ENCODE data around the gene ENO4.

Gene ENO4

DNA sequence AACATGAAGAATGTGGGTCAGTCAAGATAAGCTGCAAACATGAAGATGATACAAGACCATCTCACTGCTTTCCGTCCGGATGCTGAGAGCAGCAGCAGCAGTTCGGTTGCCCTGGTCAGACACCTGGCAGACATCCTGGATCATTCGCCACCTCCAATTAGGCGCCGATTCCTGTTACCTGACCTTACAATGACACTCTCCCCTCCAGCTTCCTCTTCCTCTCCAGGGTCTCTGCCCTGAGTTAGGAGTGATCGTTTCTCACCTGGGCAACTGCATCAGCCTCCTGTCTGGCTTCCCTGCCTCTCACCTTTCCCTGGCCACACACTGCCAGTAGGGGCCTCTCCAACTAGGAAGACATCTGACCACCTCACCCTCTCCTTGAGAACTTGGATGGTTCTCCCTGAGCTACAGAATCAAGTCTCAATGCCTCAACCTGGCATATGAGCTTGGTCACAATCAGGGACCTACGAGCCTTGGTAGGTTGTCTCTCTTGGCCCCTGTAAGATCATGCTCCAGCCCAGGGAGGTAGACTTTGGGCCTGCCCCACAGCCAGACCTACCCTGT is 31.4 kb upstream of the ENO4 start:
- Histone ChIP-seq H3K9me3 (ENCODE audit: control insufficient read depth, insufficient read depth, low read length) (no peaks in the 10 kb centered on the region), H3K36me3 (ENCODE audit: insufficient read depth, low read length) (no peaks in the 10 kb centered on the region), H3K4me1 (ENCODE audit: insufficient read depth, low read length) (no peaks in the 10 kb centered on the region), H3K9ac (ENCODE audit: low read depth, low read length) (no peak overlapping the region)

DNA sequence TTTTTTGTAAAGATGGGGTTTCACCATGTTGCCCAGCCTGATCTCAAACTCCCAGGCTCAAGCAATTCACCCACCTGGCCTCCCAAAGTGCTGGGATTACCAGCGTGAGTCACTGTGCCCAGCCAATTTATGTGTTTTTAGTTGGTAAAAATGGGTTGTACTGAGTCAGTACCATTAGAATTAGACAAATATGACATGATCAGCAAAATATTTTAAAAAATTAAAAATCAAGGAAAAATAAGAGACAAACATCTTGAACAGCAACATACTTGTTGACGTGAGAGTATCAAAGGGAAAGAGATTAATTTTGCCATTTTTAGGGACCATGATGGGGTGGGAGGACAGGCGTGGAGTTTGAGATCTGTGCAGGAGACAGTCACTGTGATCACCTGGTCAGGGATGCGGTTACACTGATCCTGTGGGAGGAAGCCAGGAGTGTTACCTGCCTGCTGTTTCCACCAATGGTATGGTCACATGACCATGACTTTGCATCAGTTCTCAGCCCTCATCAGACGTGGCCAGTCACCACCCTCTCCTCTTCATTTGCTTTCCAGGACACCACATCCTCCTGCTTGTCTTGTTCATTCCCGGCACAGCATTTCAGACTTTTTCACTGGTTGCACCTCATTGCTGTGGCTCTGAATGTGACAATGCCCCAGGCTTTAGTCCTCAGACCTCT is 29.2 kb upstream of the ENO4 start:
- no peaks in the 10 kb centered on the region for H3K4me1 ChIP-seq (ENCODE audit: insufficient read depth, low read length)
- no peaks in the 10 kb centered on the region for H3K9me3 ChIP-seq (ENCODE audit: control insufficient read depth, insufficient read depth, low read length)
- no peak overlapping the region for H3K9ac ChIP-seq (ENCODE audit: low read depth, low read length)
- no peaks in the 10 kb centered on the region for H3K36me3 ChIP-seq (ENCODE audit: insufficient read depth, low read length)

DNA sequence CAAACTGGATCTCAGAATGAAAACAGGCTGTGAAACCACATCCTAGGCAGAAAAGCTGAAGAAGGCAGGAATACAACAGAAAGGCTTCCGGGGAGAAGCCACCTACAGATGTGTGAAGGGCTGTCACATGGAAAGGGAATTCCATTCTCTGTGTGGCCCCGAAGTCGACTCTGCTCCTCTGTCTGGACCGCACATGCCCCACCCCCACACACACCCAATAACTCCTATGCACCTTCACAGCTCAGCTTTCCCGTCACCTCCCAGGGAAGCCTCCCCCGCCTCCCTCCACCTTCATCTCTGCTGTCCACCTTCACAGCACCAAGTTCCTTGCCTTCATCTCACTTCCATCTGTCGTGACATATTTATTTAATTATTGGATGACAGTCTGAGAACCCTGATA is 23.4 kb upstream of the ENO4 start:
- Histone ChIP-seq H3K4me1 (ENCODE audit: insufficient read depth, low read length) (peaks cover 6% of the 10 kb centered on the region; the same call in 1 of the 2 replicates), H3K36me3 (ENCODE audit: insufficient read depth, low read length) (no peaks in the 10 kb centered on the region), H3K9ac (ENCODE audit: low read depth, low read length) (no peak overlapping the region), H3K9me3 (ENCODE audit: control insufficient read depth, insufficient read depth, low read length) (no peaks in the 10 kb centered on the region)

DNA sequence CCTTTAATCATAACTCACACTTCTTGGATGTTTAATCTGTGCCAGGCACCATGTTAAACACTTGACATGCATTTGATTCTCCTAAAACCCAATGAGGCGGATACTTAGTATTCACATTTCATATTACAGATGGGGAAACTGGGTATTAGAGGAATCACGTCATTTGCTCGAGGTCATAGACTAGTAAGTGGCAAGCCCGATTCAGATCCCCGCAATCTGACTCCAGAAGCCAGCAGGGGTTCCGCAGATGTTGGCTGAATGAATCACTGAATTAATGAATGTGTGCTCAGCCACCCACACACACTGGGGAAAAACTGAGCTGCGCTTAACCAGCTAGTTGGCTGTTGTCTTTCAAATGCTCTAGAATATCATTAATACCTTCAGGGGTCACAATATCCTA is 22.5 kb upstream of the ENO4 start:
- Histone ChIP-seq H3K4me1 (ENCODE audit: insufficient read depth, low read length) (peaks cover 6% of the 10 kb centered on the region; the same call in 1 of the 2 replicates), H3K36me3 (ENCODE audit: insufficient read depth, low read length) (no peaks in the 10 kb centered on the region), H3K9ac (ENCODE audit: low read depth, low read length) (no peak overlapping the region), H3K9me3 (ENCODE audit: control insufficient read depth, insufficient read depth, low read length) (no peaks in the 10 kb centered on the region)

DNA sequence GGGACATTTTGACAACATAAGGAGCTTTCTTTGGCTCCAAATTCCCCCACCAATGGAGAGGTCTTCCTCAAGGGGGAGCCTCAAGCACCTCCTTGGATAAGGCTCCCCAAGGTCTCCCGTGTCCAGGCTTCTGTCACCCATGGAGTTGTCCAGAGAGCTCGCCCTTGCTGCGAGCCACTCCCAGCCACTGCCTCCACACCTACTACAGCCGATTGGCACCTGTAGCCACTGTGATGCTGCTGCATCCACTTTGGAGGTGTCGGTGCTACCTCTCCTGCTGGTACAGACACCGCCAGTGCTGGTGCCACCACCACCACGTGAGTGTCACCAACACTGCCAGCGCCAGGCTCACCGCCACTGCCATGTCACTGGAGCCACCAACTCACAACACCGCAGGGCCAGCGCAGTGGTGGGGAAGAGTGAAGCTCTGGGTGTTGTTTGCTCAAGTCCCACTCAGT is 22.1 kb upstream of the ENO4 start:
- H3K36me3 ChIP-seq (ENCODE audit: insufficient read depth, low read length), result no peaks in the 10 kb centered on the region
- H3K4me1 ChIP-seq (ENCODE audit: insufficient read depth, low read length), result peaks cover 6% of the 10 kb centered on the region; the same call in 1 of the 2 replicates
- no peak overlapping the region for H3K9ac ChIP-seq (ENCODE audit: low read depth, low read length)
- no peaks in the 10 kb centered on the region for H3K9me3 ChIP-seq (ENCODE audit: control insufficient read depth, insufficient read depth, low read length)

DNA sequence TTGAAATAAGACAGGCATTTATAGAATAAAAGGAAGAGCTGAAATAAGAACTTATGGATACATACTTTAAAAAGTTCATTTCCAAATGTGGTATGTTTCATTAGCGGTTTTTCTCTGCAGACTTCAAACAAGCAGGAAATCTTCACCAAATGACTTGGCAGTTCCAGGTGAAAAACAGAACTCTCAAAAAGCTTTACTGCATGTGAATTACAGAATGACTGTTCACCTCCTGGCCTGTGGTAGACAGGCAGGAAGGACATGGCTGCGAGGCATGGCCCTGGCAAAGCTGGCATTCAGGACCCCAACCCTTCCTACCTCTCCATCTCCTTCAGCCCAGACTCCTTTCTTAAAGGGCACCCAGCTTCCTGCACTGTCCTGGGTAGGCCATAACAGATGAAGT is 21.2 kb upstream of the ENO4 start:
- H3K36me3 ChIP-seq (ENCODE audit: insufficient read depth, low read length), result no peaks in the 10 kb centered on the region; the same call in 1 of the 2 replicates
- no peaks in the 10 kb centered on the region for H3K9me3 ChIP-seq (ENCODE audit: control insufficient read depth, insufficient read depth, low read length)
- peaks cover 6% of the 10 kb centered on the region; the same call in 1 of the 2 replicates for H3K4me1 ChIP-seq (ENCODE audit: insufficient read depth, low read length)
- no peak overlapping the region for H3K9ac ChIP-seq (ENCODE audit: low read depth, low read length)

DNA sequence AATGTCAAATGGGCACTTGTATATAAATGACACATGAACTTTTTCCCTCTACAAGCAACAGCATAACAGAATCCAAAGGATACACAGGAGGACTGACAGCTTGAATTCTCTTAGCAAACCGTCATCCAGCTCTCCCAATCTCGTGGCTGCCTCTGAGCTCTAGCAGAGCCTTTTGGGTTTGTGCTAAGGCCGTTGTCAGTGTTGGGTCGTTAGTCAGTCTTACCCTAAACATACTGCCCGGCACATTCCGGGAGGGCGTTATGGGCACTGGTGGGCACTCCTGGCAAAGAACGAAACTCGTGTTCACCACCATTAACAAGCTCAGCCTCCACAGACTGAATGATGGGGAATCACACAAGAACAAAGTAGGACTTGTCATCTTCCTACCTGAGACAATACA is 19.6 kb upstream of the ENO4 start:
- H3K36me3 ChIP-seq (ENCODE audit: insufficient read depth, low read length), result no peaks in the 10 kb centered on the region; the same call in 1 of the 2 replicates
- no peak overlapping the region for H3K9ac ChIP-seq (ENCODE audit: low read depth, low read length)
- H3K4me1 ChIP-seq (ENCODE audit: insufficient read depth, low read length), result peaks cover 18% of the 10 kb centered on the region
- no peaks in the 10 kb centered on the region for H3K9me3 ChIP-seq (ENCODE audit: control insufficient read depth, insufficient read depth, low read length)

DNA sequence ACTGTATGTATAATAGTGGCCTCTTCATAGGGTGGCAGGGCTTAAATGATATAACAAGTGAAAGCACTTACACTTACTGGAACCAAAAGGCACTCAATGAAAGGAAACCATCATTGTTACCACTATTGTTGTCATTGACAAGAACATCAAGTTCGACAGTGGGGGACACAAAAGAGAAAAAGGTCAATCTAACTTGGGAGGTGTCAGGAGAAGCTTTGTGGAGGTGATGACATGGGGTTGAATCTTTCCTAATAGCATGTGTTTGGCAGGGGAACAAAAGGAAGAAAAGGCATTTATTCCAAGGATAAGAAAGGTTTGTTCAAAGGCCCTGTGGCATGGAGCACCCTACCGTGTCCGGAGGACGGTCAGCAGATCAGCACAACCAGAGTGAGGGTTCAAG is 18.2 kb upstream of the ENO4 start:
- no peak overlapping the region for H3K9ac ChIP-seq (ENCODE audit: low read depth, low read length)

DNA sequence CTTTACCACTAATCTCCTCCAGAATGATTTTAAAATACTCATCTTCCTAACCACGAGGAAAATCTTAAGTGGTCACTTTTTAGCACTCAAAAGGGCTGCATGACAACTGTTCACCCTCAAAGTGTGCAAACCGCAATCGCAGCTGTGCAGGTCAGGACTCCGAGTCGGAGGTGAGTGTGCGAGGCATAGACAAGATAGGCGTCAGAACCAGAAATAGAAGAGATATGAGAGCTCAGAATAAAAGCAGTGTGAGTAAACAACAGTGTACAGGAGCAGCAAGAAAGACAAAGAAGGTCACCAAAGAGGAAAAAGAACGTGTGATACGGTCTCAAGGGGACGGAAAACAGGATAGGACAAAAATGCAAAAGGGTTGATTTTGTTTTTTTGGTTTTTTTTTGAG is 17.5 kb upstream of the ENO4 start:
- no peaks in the 10 kb centered on the region; the same call in 1 of the 2 replicates for H3K36me3 ChIP-seq (ENCODE audit: insufficient read depth, low read length)
- H3K9me3 ChIP-seq (ENCODE audit: control insufficient read depth, insufficient read depth, low read length), result no peaks in the 10 kb centered on the region
- no peak overlapping the region for H3K9ac ChIP-seq (ENCODE audit: low read depth, low read length)
- H3K4me1 ChIP-seq (ENCODE audit: insufficient read depth, low read length), result peaks cover 35% of the 10 kb centered on the region

More for the DNA sequence above, 18.2 kb upstream of the ENO4 start:
- no peaks in the 10 kb centered on the region for H3K9me3 ChIP-seq (ENCODE audit: control insufficient read depth, insufficient read depth, low read length)
- H3K4me1 ChIP-seq (ENCODE audit: insufficient read depth, low read length), result peaks cover 32% of the 10 kb centered on the region
- H3K36me3 ChIP-seq (ENCODE audit: insufficient read depth, low read length), result no peaks in the 10 kb centered on the region; the same call in 1 of the 2 replicates

DNA sequence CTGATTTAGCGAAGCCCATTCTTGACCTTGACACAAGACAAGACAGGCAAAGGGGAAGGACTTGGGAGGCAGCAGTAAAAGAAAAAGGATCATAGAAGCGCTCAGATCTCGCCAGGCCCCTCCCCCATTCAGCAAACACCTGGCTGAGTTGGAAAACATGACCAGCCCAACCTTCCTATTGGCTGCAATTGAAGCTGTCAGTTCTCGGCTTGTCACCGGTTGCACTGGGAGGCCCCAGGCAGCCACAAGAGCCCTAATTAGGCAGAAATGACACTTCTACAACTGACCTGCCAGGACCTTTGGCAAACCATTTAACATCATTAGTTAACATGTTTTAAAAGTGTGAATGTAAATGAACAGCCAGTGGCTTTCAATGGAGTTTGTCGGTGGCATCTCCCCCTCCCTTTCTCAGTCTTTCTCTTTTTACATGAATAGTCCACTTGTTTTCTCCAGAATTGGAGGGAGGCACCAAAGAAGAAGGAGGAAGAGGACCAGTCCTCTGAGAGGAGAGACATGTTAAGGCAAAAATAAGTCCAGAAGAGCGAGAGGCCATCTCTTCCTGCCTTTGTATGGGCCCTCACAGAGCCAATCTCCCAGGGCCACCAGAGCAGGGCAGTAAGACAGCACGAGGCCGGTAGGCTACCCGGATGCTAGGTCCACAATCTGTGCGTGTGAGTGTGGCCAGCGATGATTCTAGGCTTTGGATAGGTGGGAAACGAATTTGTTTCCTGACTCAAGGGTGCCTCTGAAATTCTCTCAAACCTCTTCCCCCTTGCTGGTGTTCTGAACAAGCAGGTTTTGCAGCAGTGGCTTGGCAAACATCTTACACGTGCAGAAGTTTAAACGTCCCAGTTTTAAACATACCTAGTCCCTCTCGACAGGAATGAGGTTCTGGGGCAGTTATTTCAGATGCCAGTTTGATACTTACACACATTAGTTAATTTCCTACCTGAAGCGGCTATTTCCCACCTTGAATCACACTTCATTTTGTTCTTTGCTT is 15.0 kb upstream of the ENO4 start:
- Histone ChIP-seq H3K9me3 (ENCODE audit: control insufficient read depth, insufficient read depth, low read length) (no peaks in the 10 kb centered on the region), H3K9ac (ENCODE audit: low read depth, low read length) (no peak overlapping the region; the same call in 1 of the 2 replicates), H3K36me3 (ENCODE audit: insufficient read depth, low read length) (no peaks in the 10 kb centered on the region; the same call in 1 of the 2 replicates), H3K4me1 (ENCODE audit: insufficient read depth, low read length) (peaks cover 44% of the 10 kb centered on the region)

DNA sequence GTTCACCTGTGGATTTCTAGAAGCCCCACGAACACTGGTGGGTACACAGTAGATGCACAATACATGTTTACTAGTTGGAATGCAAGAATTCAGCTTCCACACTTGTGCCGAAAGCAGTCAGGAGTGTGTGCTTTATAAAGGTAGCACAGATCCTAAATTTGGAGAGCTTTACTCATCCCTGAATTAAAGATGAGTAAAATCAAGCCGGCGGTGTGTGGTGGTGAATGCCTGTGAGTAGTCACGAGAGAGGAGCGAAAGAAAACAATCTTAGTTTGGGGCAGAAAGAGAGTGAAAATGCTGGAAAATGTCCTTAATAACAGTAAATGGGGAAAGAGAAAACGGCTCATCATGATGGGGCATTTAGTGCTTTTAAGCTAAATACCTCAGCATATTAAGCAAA is 13.6 kb upstream of the ENO4 start:
- no peaks in the 10 kb centered on the region for H3K9me3 ChIP-seq (ENCODE audit: control insufficient read depth, insufficient read depth, low read length)
- no peak overlapping the region; the same call in 1 of the 2 replicates for H3K9ac ChIP-seq (ENCODE audit: low read depth, low read length)
- H3K4me1 ChIP-seq (ENCODE audit: insufficient read depth, low read length), result peaks cover 54% of the 10 kb centered on the region
- no peaks in the 10 kb centered on the region; the same call in 1 of the 2 replicates for H3K36me3 ChIP-seq (ENCODE audit: insufficient read depth, low read length)

DNA sequence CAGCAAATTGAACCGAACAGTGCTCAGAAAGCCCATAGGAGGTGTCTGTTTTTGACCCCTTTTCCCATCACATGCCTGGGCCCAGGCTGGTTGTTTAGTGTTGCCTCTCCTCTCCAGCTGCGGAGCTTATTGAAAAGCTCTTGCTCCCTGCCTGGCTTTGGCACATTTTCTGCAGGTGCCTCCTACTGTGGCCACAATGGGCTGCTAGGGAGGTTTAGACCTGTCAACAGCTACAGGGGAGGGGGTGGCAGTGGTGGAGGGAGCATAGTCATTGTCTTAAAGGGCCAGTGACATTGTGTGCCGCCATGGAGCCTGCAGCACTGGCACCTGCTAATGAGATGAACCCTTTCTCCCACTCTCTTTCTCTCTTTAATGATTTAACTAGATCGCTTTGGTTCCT is 13.2 kb upstream of the ENO4 start:
- Histone ChIP-seq H3K9ac (ENCODE audit: low read depth, low read length) (no peak overlapping the region; the same call in 1 of the 2 replicates), H3K9me3 (ENCODE audit: control insufficient read depth, insufficient read depth, low read length) (no peaks in the 10 kb centered on the region), H3K4me1 (ENCODE audit: insufficient read depth, low read length) (peaks cover 59% of the 10 kb centered on the region), H3K36me3 (ENCODE audit: insufficient read depth, low read length) (no peaks in the 10 kb centered on the region; the same call in 1 of the 2 replicates)

DNA sequence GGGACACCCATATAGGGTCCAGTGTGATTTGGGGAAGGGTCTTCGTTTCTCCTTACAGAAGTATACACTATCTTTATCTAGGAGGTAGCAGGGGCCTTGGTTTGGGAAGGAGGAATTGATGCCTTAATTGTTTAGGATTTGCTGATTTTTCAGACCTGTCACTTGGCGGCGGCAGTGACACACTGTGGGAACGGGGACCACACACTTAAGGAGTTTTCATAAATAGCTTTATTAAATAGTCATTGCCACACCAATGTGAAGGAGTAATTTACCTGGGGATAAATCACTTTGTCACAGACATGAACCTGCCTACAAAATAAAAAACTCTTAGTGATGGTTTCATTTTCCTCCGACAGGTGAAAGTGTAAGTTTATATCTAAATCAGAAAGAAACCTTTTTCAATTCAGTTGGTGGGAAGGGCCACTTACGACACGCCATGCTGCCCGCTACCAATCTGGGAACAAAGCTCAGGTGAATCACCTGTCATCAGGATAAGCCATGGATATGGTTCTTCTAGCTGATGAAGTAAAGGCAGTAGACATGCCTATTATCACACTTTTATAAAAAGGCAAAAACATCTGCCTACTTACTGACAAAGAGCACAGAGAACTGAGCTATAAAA is 12.3 kb upstream of the ENO4 start:
- Histone ChIP-seq H3K4me1 (ENCODE audit: insufficient read depth, low read length) (peaks cover 60% of the 10 kb centered on the region), H3K9ac (ENCODE audit: low read depth, low read length) (no peak overlapping the region), H3K9me3 (ENCODE audit: control insufficient read depth, insufficient read depth, low read length) (no peaks in the 10 kb centered on the region), H3K36me3 (ENCODE audit: insufficient read depth, low read length) (no peaks in the 10 kb centered on the region; the same call in 1 of the 2 replicates)
